Activated naive CD8-positive, alpha-beta T cell treated with anti-CD3 and anti-CD28 coated beads, Interleukin-2, amount 10 ng/mL, durations not matched to agents 7 days and 5 days (primary cell): ENCODE measurements around the gene BLM. TPM values are rescaled to one million over a fixed set of nuclear protein-coding genes. Genes with fewer than 3 reads are reported as not detected.
A peak's percentile ranks its signal among the peaks of the same experiment; 100 is the strongest.

Source experiments
- ATAC-seq: fragments of 150-1000 bp; cut with Tn5 transposase; one replicate; pipeline ENCODE4 v1.10.0; 2021; ENCODE audit warnings: low read depth, moderate library complexity
- POLR2A ChIA-PET: fragments of 350-600 bp; sonication (Branson Sonifier 250); formaldehyde crosslinking; loops from one replicate; lab custom pipeline; 2021; ENCODE audit warnings: antibody characterized with exemption; lab: Charles Lee
- DNase-seq: peaks from one replicate; pipeline ENCODE4 v3.0.0; 2021
- H3K27ac Mint-ChIP-seq: one replicate; pipeline ENCODE4 v1.8.0; 2022; ENCODE audit warnings: mild to moderate bottlenecking, mixed read lengths
- H3K27me3 Mint-ChIP-seq: one replicate; pipeline ENCODE4 v1.8.0; 2022; ENCODE audit warnings: mild to moderate bottlenecking, moderate library complexity, mixed read lengths
- H3K36me3 Mint-ChIP-seq: one replicate; pipeline ENCODE4 v1.8.0; 2021; ENCODE audit warnings: mild to moderate bottlenecking, mixed read lengths
- H3K4me1 Mint-ChIP-seq: one replicate; pipeline ENCODE4 v1.8.0; 2021; ENCODE audit warnings: mixed read lengths
- H3K4me3 Mint-ChIP-seq: one replicate; pipeline ENCODE4 v1.8.0; 2022; ENCODE audit warnings: mild to moderate bottlenecking, moderate library complexity, mixed read lengths
- H3K9me3 Mint-ChIP-seq: one replicate; pipeline ENCODE4 v1.8.0; 2021; ENCODE audit warnings: mixed read lengths
- total RNA-seq, 2 experiments: library from RNA; stranded (reverse); gene quantifications; one replicate each; pipeline ENCODE4 v1.2.3, GENCODE V29; 2021

BLM gene
- total RNA-seq, 2 experiments from 2014 or later = 36.6 to 41.0 TPM

DNA sequence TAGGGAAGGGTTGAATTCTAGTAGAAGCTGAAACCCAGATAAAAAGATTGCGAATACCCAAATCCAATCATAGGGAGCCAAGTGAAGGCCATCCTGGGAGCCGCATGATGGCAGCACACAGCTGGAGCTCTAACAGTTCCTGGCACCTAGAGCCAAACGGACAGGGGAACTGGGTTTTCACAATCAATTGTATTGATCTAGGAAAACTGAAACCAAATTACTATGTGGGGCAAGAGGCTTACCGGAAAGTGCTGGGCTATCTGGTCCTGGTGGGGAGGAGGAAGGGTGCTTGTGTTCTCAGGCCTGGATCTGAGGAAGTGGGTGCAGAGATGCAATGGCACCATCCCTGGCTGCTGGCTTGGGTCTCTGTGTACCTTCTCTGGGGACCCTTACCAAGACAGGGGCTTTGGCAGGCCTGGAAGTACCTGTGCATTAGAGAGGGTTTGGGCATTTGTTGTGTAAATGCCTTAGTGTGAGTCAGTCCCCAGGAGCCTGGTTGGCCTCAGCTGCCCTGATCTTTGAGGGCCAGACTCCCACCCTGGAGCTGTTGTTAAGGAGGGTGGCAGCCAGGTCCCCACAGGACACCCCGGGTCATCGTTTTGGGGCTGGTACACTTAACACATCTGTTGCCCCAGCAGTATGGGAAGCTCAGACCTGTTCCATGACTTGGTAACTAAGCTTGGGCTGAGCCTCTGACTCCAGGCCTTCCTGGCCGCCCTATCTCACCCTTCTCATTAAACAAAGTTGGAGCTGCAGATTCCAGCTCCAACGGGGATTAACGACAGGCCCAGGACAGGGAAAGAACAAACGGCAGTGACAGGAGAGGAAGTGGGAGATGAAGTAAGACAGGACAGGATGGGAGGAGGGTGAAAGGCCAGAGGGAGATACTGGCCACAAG lies 142.3 kb downstream of the BLM start:
- Mint-ChIP-seq H3K4me1 (peaks cover 52% of the 10 kb centered on the region), H3K36me3 (no peaks in the 10 kb centered on the region), H3K9me3 (no peaks in the 10 kb centered on the region), H3K4me3 (no peak overlapping the region), H3K27ac (peak overlapping the region; percentile 47), H3K27me3 (no peaks in the 10 kb centered on the region)
- ATAC-seq = no peak
- POLR2A ChIA-PET = interaction anchor here (0.5 to 1.5 kb wide), 7 partner anchors 8 to 195 kb away, joined by 3 to 6 read pairs (median 4); no protein-coding TSS in a partner anchor
- DNase-seq = no peak

DNA sequence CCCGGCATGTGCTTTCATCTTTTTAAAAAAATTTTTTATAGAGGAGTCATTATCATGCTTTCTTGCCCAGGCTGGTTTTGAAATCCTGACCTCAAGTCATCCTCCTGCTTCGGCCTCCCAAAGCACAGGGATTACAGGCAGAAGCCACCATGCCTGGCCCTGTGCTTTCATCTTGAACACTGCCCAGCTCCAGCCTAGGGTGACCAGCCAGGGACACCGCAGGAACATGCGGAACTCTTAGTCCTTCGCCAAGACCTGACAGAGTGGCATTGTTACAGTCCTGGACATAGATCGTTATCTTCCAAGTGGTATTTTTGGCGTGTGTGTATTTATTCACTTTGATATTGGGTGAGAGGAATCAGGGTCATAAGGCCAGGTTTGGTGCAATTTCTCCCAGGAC lies 143.3 kb downstream of the BLM start:
- POLR2A ChIA-PET = interaction anchor here (0.5 kb wide), 1 partner anchor 133 kb away, joined by 5 read pairs; no protein-coding TSS in a partner anchor
- H3K27ac Mint-ChIP-seq = no peak overlapping the region
- ATAC-seq (no peak), DNase-seq (no peak)
- H3K36me3 Mint-ChIP-seq = no peaks in the 10 kb centered on the region
- H3K4me3 Mint-ChIP-seq = no peak overlapping the region
- no peaks in the 10 kb centered on the region for H3K9me3 Mint-ChIP-seq
- H3K27me3 Mint-ChIP-seq = no peaks in the 10 kb centered on the region
- H3K4me1 Mint-ChIP-seq = peaks cover 45% of the 10 kb centered on the region

DNA sequence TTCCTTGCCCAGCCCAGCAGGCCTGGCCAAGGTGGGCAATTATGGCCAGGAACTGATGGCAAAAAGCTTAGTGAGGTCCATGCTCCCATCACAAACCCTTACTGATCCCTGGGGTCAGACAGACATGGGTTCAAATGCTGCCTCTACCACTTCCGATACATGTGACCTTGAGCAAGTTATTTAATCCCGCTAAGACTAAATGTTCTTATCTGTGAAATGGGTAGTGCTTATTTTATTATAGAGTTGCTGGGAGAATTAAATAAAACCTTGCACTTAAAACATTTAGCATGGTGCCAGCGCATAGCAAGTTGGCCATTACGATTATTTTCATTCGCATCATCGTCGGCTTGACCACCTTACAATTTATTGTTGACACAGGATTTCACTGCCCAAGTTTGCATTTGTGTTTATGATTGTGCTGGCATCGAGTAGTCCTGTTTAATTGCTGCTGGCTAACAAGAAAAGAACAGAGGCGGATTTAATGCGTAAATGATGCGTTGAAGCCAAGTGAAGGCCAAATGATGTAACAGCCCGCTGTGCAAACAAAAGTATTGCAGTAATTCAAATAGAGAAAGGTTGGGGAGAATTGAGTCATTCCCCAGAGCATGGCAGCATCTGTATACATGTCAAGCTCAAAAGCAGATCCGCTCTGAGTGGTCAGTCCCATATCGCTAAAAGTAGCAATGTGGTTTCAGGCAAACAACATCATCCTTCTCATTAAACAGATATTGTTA lies 144.0 kb downstream of the BLM start:
- no peaks in the 10 kb centered on the region for H3K9me3 Mint-ChIP-seq
- POLR2A ChIA-PET = interaction anchor here (0.7 to 1.1 kb wide), 2 partner anchors 11 to 43 kb away, joined by 3 to 4 read pairs; no protein-coding TSS in a partner anchor
- no peaks in the 10 kb centered on the region for H3K36me3 Mint-ChIP-seq
- no peak for ATAC-seq
- DNase-seq = no peak
- no peak overlapping the region for H3K4me3 Mint-ChIP-seq
- H3K27ac Mint-ChIP-seq = no peak overlapping the region
- H3K27me3 Mint-ChIP-seq = no peaks in the 10 kb centered on the region
- H3K4me1 Mint-ChIP-seq = peaks cover 38% of the 10 kb centered on the region

DNA sequence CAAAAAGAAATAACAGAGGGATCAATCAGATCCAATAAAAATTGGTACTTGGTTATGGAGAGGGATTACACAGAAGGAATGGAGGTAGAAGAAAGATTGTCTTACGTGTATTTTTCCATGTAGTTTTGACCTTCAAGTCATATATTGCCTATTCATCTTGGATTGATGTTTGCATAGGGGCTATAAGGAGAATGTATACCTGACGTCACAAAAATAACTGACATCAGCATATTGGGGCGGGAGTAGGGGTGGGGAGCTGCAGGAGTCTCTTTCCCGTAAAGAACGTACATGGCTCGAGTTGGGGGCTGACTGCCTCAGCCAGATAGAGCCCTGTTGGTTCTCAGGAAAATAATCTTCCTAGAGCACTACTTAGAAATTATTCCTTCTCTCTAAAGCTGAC lies 145.3 kb downstream of the BLM start:
- no peaks in the 10 kb centered on the region for H3K27me3 Mint-ChIP-seq
- POLR2A ChIA-PET = no interaction called here
- peaks cover 29% of the 10 kb centered on the region for H3K4me1 Mint-ChIP-seq
- ATAC-seq = no peak
- no peaks in the 10 kb centered on the region for H3K36me3 Mint-ChIP-seq
- H3K4me3 Mint-ChIP-seq = no peak overlapping the region
- H3K9me3 Mint-ChIP-seq = no peaks in the 10 kb centered on the region
- no peak overlapping the region for H3K27ac Mint-ChIP-seq
- DNase-seq = no peak

DNA sequence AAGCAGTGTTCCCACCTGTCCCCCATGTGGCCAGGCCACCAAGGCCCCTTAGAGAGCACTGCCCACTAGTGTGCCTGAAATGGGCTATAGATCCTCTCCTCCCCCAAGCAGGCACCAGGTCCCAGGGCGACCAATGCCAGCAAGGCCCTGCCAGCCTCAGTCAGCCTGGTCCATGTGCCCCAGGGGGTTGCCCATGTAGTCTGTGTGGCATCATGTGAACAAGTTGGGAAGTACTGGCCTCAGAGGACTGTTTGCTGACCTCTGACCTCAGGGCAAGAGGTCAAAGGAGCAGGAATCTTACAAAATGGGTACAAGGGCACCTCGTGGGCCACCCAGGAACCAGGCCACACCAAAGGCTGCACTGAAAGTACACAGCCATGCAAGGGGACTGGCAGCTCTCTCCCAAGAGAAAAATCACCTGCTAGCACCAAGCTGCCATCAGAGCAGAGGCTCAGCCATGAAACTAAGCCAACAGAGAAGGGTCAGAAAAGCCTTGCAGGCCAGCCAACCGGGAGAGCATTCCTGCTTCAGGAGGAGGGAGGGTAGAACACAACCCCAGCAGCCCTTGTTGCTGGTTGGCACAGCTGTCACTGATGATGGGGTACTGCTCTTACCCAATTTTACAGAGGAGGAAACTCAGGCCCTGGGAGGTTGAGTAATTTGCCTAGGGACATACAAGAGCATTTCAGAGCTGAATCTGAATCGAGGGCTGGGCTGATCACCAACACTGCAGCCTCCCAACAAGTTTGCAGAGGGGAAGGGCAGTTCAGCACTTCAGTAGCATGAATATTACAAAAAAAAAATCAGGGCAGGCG lies 146.0 kb downstream of the BLM start:
- Mint-ChIP-seq H3K27me3 (no peaks in the 10 kb centered on the region), H3K4me1 (peaks cover 25% of the 10 kb centered on the region), H3K27ac (no peak overlapping the region), H3K36me3 (no peaks in the 10 kb centered on the region), H3K9me3 (no peaks in the 10 kb centered on the region), H3K4me3 (no peak overlapping the region)
- POLR2A ChIA-PET = interaction anchor here (0.5 to 1.9 kb wide), 2 partner anchors 11 to 20 kb away, joined by 3 to 5 read pairs; no protein-coding TSS in a partner anchor
- no peak for ATAC-seq
- DNase-seq = no peak

DNA sequence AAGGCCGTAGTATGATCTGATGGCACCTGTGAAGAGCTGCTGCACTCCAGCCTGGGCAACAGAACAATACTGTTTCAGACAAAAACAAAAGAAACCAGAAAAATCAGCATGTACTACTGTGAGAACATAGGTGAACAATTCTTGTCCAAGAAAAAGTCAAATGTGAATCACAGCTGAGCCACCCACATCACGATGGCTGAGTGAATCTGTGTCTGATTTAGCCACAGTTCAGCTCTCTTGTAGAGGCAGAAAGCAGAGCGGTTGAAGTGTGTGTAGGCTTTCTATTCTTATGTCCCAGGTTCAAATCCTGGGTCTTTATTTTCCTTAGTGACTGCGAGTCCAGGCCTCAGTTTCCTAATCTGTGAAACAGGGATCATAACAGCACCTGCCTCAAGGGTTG lies 146.8 kb downstream of the BLM start:
- ATAC-seq (no peak), DNase-seq (no peak)
- Mint-ChIP-seq H3K27ac (no peak overlapping the region), H3K9me3 (no peaks in the 10 kb centered on the region), H3K36me3 (peaks cover 2% of the 10 kb centered on the region), H3K4me3 (no peak overlapping the region), H3K27me3 (no peaks in the 10 kb centered on the region), H3K4me1 (peaks cover 30% of the 10 kb centered on the region)
- POLR2A ChIA-PET = interaction anchor here (1.9 kb wide), 1 partner anchor 12 kb away, joined by 5 read pairs; no protein-coding TSS in a partner anchor

DNA sequence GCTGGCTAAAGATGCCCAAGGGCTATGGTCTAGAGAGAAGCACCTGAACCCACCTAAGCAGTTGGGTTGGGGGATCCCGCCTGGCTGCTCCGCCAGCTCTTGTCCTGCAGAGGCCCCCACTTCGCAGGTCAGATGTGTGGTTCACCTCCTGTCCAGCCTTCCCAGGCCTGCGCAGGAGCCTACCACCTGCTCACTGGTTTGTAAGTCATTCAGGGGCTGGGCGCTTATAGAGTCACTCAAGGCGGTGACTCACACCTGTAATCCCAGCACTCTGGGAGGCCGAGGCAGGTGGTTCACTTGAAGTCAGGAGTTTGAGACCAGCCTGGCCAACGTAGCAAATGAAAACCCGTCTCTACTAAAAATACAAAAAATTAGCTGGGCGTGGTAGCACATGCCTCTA lies 147.4 kb downstream of the BLM start:
- ATAC-seq (no peak), DNase-seq (no peak)
- POLR2A ChIA-PET = interaction anchor here (0.7 to 1.9 kb wide), 2 partner anchors 10 to 13 kb away, joined by 3 to 5 read pairs; no protein-coding TSS in a partner anchor
- Mint-ChIP-seq H3K4me3 (no peak overlapping the region), H3K27ac (no peak overlapping the region), H3K4me1 (peaks cover 32% of the 10 kb centered on the region), H3K27me3 (no peaks in the 10 kb centered on the region), H3K9me3 (no peaks in the 10 kb centered on the region), H3K36me3 (peaks cover 2% of the 10 kb centered on the region)

DNA sequence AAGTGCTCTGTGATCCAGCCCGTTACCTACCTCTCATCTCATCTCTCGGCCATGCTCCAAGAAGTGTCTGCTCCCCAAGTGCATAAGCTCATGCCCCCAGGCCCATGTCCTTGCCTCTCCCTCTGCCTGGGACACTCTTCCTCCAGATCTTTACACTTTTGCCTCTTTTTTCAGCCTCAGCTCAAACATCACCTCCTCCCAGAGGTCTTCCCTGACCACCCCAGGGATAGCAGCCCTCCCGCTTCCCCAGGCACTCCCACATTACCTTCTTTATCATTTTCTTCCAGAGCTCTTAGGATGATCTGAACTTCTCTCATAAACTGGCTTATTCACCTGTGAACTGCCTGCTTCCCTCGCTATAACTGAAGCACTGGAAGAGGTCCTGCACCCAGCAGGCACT lies 148.6 kb downstream of the BLM start:
- H3K36me3 Mint-ChIP-seq = peaks cover 2% of the 10 kb centered on the region
- peaks cover 35% of the 10 kb centered on the region for H3K4me1 Mint-ChIP-seq
- H3K27ac Mint-ChIP-seq = no peak overlapping the region
- DNase-seq (no peak), ATAC-seq (no peak)
- no peaks in the 10 kb centered on the region for H3K27me3 Mint-ChIP-seq
- H3K4me3 Mint-ChIP-seq = no peak overlapping the region
- H3K9me3 Mint-ChIP-seq = no peaks in the 10 kb centered on the region
- POLR2A ChIA-PET = no interaction called here

Other genes starting within 250 kb of the BLM start
- 10 to 100 TPM; 70.5 to 74.1 TPM for gene CRTC3, start 187.4 kb upstream of the BLM start, total RNA-seq
- gene FURIN, start 151.2 kb downstream of the BLM start, total RNA-seq = 10 to 100 TPM; 62.2 to 63.5 TPM
- 1 to 10 TPM; 6.2 to 7.5 TPM for gene FES, start 167.2 kb downstream of the BLM start, total RNA-seq
- gene MAN2A2, start 186.0 kb downstream of the BLM start, total RNA-seq = 100 to 1,000 TPM; 108 to 111 TPM
- 10 to 100 TPM; 28.1 to 29.2 TPM for gene HDDC3, start 215.2 kb downstream of the BLM start, total RNA-seq
- 10 to 100 TPM; 77.9 to 78.6 TPM for gene UNC45A, start 217.9 kb downstream of the BLM start, total RNA-seq
- 10 to 100 TPM; 31.5 to 31.6 TPM for gene RCCD1, start 237.5 kb downstream of the BLM start, total RNA-seq